Calu3 (cell line): ENCODE measurements around the gene HIC1. TPM values are rescaled to one million over a fixed set of nuclear protein-coding genes. Genes with fewer than 3 reads are reported as not detected.
A peak's percentile ranks its signal among the peaks of the same experiment; 100 is the strongest.

Source experiments
- BruUV-seq: library from RNA; stranded (reverse); fragments of 400-500 nt; replicated peaks from 2 replicates; lab custom pipeline; 2021; lab: Mats Ljungman, UMichigan
- CTCF ChIA-PET: fragments of 300-600 bp; sonication (Branson Sonifier 250); formaldehyde crosslinking; loops from one replicate; lab custom pipeline; 2022; ENCODE audit warnings: antibody characterized with exemption; lab: Charles Lee
- DNase-seq: peaks from one replicate; pipeline ENCODE4 v3.0.0; 2022
- H3K27ac Mint-ChIP-seq: one replicate; pipeline ENCODE4 v1.8.0; 2022; ENCODE audit warnings: mixed read lengths; ENCODE audit not compliant: unreplicated experiment
- H3K27me3 Mint-ChIP-seq: one replicate; pipeline ENCODE4 v1.8.0; 2022; ENCODE audit warnings: mixed read lengths; ENCODE audit not compliant: unreplicated experiment
- H3K36me3 Mint-ChIP-seq: one replicate; pipeline ENCODE4 v1.8.0; 2022; ENCODE audit warnings: mild to moderate bottlenecking, moderate library complexity, mixed read lengths; ENCODE audit not compliant: insufficient read depth, unreplicated experiment
- H3K4me1 Mint-ChIP-seq: one replicate; pipeline ENCODE4 v1.8.0; 2022; ENCODE audit warnings: mild to moderate bottlenecking, low read depth, mixed read lengths; ENCODE audit not compliant: unreplicated experiment
- H3K4me3 Mint-ChIP-seq: one replicate; pipeline ENCODE4 v1.8.0; 2022; ENCODE audit warnings: mild to moderate bottlenecking, low read depth, moderate library complexity, mixed read lengths; ENCODE audit not compliant: unreplicated experiment
- H3K9me3 Mint-ChIP-seq: one replicate; pipeline ENCODE4 v1.8.0; 2022; ENCODE audit warnings: low read depth, mixed read lengths; ENCODE audit not compliant: unreplicated experiment
- CTCF ChIP-seq: fragments of 200-600 bp; IDR thresholded peaks from one replicate; pipeline ENCODE4 v1.8.0; 2022; ENCODE audit warnings: antibody characterized with exemption; ENCODE audit not compliant: unreplicated experiment
- intact Hi-C: fragments of 100-400 bp; cut with micrococcal nuclease; formaldehyde crosslinking; loops from one replicate; pipeline ENCODE4 v1.10.0; 2022; ENCODE audit not compliant: unreplicated experiment
- total RNA-seq: library from RNA; stranded (reverse); gene quantifications from 2 replicates; pipeline ENCODE4 v1.2.3, GENCODE V29; 2022

The HIC1 gene
- total RNA-seq, 1 experiment from 2014 or later: 1.2 TPM

- H3K4me1 Mint-ChIP-seq: peaks cover 8% of the 10 kb centered on the region
Observed at GRCh38 chr17:2049333-2050299, 5.3 kb upstream of the HIC1 start.

GRCh38 chr17:2050300-2051060 lies 4.4 kb upstream of the HIC1 start:
- H3K4me3 Mint-ChIP-seq: peak overlapping the region; percentile 53
- H3K4me1 Mint-ChIP-seq: peaks cover 8% of the 10 kb centered on the region
- peak; percentile 44 for DNase-seq
- H3K27me3 Mint-ChIP-seq: peaks cover 32% of the 10 kb centered on the region
- TF ChIP-seq CTCF: no peak
- CTCF ChIA-PET: interaction anchor here (0.5 kb wide), 1 partner anchor 29 kb away, joined by 3 read pairs; no protein-coding TSS in a partner anchor
- no peak overlapping the region for H3K27ac Mint-ChIP-seq
- no peaks in the 10 kb centered on the region for H3K9me3 Mint-ChIP-seq
- no TSS peak for BruUV-seq
- H3K36me3 Mint-ChIP-seq: peaks cover 16% of the 10 kb centered on the region
- intact Hi-C loops: no loop called here

More at GRCh38 chr17:2049333-2050299, 5.3 kb upstream of the HIC1 start:
- no TSS peak for BruUV-seq
- DNase-seq: peak; percentile 78
- CTCF ChIA-PET: no interaction called here
- H3K4me3 Mint-ChIP-seq: peak overlapping the region; percentile 70
- no peak for TF ChIP-seq CTCF
- peaks cover 22% of the 10 kb centered on the region for H3K36me3 Mint-ChIP-seq
- peaks cover 32% of the 10 kb centered on the region for H3K27me3 Mint-ChIP-seq
- no peak overlapping the region for H3K27ac Mint-ChIP-seq
- no peaks in the 10 kb centered on the region for H3K9me3 Mint-ChIP-seq
- intact Hi-C loops: no loop called here

GRCh38 chr17:2051061-2051932 lies 3.6 kb upstream of the HIC1 start:
- no peak for DNase-seq
- CTCF ChIA-PET: interaction anchor here (0.5 kb wide), 1 partner anchor 30 kb away, joined by 3 read pairs; no protein-coding TSS in a partner anchor
- Mint-ChIP-seq H3K4me1 (peaks cover 8% of the 10 kb centered on the region), H3K9me3 (no peaks in the 10 kb centered on the region), H3K27ac (no peak overlapping the region), H3K27me3 (peaks cover 32% of the 10 kb centered on the region), H3K4me3 (peak overlapping the region; percentile 53), H3K36me3 (peaks cover 16% of the 10 kb centered on the region)
- intact Hi-C loops: no loop called here
- TF ChIP-seq CTCF: no peak
- BruUV-seq: no TSS peak
